Hair follicular keratinocyte (primary cell): Measurements from ENCODE around the gene PCID2. TPM values are rescaled to one million over a fixed set of nuclear protein-coding genes. Genes with fewer than 3 reads are reported as not detected.

Source experiments
- total RNA-seq: library from RNA; depleted of rRNA; stranded (reverse); fragments of >200 nt; gene quantifications from 2 replicates; pipeline ENCODE4 v1.2.3, GENCODE V29; 2015

The PCID2 gene
- 37.2 and 37.4 TPM in 2 replicates for total RNA-seq

GRCh38 chr13:113208421-113209335 is at the start of gene PCID2:
Gene PCID2 (minus strand): TSS chr13:113208669. CDS start chr13:113208634, 35 bp downstream.

GRCh38 chr13:113209336-113209758 is 878 bp upstream of the PCID2 start, which contains the start of gene CUL4A:
Gene CUL4A (plus strand): TSS chr13:113209613. CDS start chr13:113209628, 15 bp downstream.

DNA sequence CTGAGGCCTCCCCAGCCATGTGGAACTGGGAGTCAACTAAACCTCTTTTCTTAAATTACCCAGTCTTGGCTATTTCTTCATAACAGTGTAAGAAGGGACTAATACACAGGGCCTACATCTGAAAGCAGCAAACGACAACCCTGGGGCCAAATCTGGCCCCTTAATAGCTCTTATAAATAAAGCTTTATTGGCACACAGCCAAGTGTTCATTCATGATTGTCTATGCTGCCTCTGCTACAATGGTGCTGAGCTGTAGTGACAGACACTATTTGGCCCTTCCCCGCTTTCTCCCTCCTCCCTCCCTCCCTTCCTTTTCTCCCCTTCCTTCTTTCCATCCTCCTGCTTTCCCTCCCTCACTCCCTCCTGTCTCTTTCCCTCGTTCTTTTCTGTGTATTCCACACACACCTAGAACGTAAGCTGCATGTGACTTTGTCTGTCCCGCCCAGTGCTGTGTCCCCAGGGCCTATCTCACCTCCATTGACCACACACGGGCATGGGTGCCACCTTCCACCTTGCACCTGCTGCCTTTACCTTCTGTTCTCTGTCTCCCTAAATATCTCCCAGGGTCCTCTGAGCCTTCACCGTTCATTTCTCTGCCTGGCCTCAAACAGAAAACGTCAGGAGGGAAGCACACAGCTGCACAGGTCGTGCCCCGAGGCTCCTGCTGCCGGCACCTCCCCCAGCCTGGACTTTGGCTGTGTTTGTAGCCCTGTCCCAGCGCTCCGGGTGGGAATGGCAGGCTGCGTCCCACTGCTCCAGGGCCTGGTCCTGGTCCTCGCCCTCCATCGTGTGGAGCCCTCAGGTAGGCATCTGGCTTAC is 50.3 kb downstream of the PCID2 start, which contains the start of gene PROZ:
Gene PROZ, plus strand, starts transcription at position 720 of the 819 bp plus-strand sequence. Its CDS starts 13 bp downstream, at position 733.

Other genes with a start within 250 kb of the PCID2 start
- gene MCF2L, start 239.5 kb downstream of the PCID2 start, total RNA-seq, result not detected in 2 replicates
- not detected in 2 replicates for gene F7, start 102.9 kb downstream of the PCID2 start, total RNA-seq
- 0.31 and 0.57 TPM in 2 replicates for gene F10, start 85.9 kb downstream of the PCID2 start, total RNA-seq
- not detected in 2 replicates for gene PROZ, start 50.0 kb downstream of the PCID2 start, total RNA-seq
- gene CUL4A, start 944 bp upstream of the PCID2 start, total RNA-seq, result 84.1 and 102 TPM in 2 replicates
- gene LAMP1, start 88.6 kb upstream of the PCID2 start, total RNA-seq, result 127 and 141 TPM in 2 replicates
- 7.6 and 9.4 TPM in 2 replicates for gene GRTP1, start 155.5 kb upstream of the PCID2 start, total RNA-seq
- 0.68 and 0.70 TPM in 2 replicates for gene ADPRHL1, start 244.8 kb upstream of the PCID2 start, total RNA-seq